Keratinocyte (primary cell): Measurements from ENCODE around the gene FBXW7. TPM values are rescaled to one million over a fixed set of nuclear protein-coding genes. Genes with fewer than 3 reads are reported as not detected.

Experiments
- DNase-seq: peaks from one replicate; pipeline ENCODE4 v3.0.0-alpha.2; 2011; ENCODE audit warnings: low read depth, missing footprints, low spot score
- FAIRE-seq: peaks from 2 replicates; lab custom pipeline; 2011; peaks lifted over from hg19 to GRCh38; lab: Jason Lieb, UNC
- H2AFZ ChIP-seq: 2 replicates; pipeline ENCODE4 v1.6.0; 2012; ENCODE audit warnings: low read length, control low read depth, inconsistent platforms; ENCODE audit not compliant: control insufficient read depth
- H3K27ac ChIP-seq: 2 replicates; pipeline ENCODE4 v1.5.1; 2011; ENCODE audit warnings: low read length; ENCODE audit not compliant: control insufficient read depth, insufficient read depth
- H3K27me3 ChIP-seq: 3 replicates; pipeline ENCODE4 v1.6.0; 2011; ENCODE audit warnings: low read length; ENCODE audit not compliant: control insufficient read depth, insufficient read depth; ENCODE audit errors: extremely low read depth
- H3K36me3 ChIP-seq, 2 experiments: 2 replicates in 1 of 2; 3 replicates in 1 of 2; pipeline ENCODE4 v1.5.1; 2011; ENCODE audit warnings: low read length in 2 of 2, mild to moderate bottlenecking in 1 of 2; ENCODE audit not compliant: control insufficient read depth in 2 of 2, insufficient read depth in 2 of 2; ENCODE audit errors: extremely low read depth in 1 of 2
- H3K4me1 ChIP-seq: 3 replicates; pipeline ENCODE4 v1.5.1; 2011; ENCODE audit warnings: low read length; ENCODE audit not compliant: control insufficient read depth, insufficient read depth; ENCODE audit errors: extremely low read depth
- H3K4me2 ChIP-seq: 3 replicates; pipeline ENCODE4 v1.6.0; 2011; ENCODE audit warnings: low read depth, low read length; ENCODE audit not compliant: control insufficient read depth, insufficient read depth; ENCODE audit errors: extremely low read depth
- H3K4me3 ChIP-seq, 3 experiments: fragments of 200-600 bp in 1 of 3; sonication (generic) in 1 of 3; 2 replicates in 2 of 3; 3 replicates in 1 of 3; pipeline ENCODE4 v1.5.1; 2011 to 2016; ENCODE audit warnings: low read length in 3 of 3, mild to moderate bottlenecking in 3 of 3, control low read depth in 2 of 3, inconsistent platforms in 1 of 3, low read depth in 1 of 3, mixed read lengths in 1 of 3, mixed run types in 1 of 3, moderate library complexity in 1 of 3; ENCODE audit not compliant: control insufficient read depth in 2 of 3, insufficient read depth in 2 of 3; ENCODE audit errors: extremely low read depth in 1 of 3
- H3K79me2 ChIP-seq: 2 replicates; pipeline ENCODE4 v1.6.0; 2012; ENCODE audit warnings: low read length; ENCODE audit not compliant: control insufficient read depth, insufficient read depth
- H3K9ac ChIP-seq: 3 replicates; pipeline ENCODE4 v1.6.0; 2011; ENCODE audit warnings: low read length; ENCODE audit not compliant: control insufficient read depth, insufficient read depth; ENCODE audit errors: extremely low read depth
- H3K9me1 ChIP-seq: 3 replicates; pipeline ENCODE4 v1.6.0; 2011; ENCODE audit warnings: low read length; ENCODE audit not compliant: control insufficient read depth, insufficient read depth; ENCODE audit errors: extremely low read depth
- H3K9me3 ChIP-seq: 2 replicates; pipeline ENCODE4 v1.5.1; 2012; ENCODE audit warnings: low read depth, low read length; ENCODE audit not compliant: control insufficient read depth
- H4K20me1 ChIP-seq: 3 replicates; pipeline ENCODE4 v1.6.0; 2011; ENCODE audit warnings: low read length; ENCODE audit not compliant: control insufficient read depth, insufficient read depth; ENCODE audit errors: extremely low read depth
- EZH2 ChIP-seq: IDR thresholded peaks from one replicate; pipeline ENCODE4 v1.6.1; 2012; ENCODE audit warnings: inconsistent platforms, mild to moderate bottlenecking, low read length, moderate library complexity
- dilution Hi-C: fragments of 300-500 bp; cut with MboI; formaldehyde crosslinking; loops from one replicate; pipeline ENCODE4 v1.7.0; 2020; ENCODE audit warnings: low sequenced_read_pairs; ENCODE audit not compliant: extremely low pct_ligation_motif_present
- polyA plus RNA-seq, 5 experiments: library from polyadenylated mRNA; depleted of rRNA in 3 of 5; stranded (reverse) in 3 of 5; stranded (forward) in 1 of 5; unstranded in 1 of 5; fragments of >200 nt; gene quantifications; 1 replicate in 1 of 5; 2 replicates in 3 of 5; 3 replicates in 1 of 5; pipeline versions ENCODE4 v1.2.1 to v1.2.3, GENCODE V29; 2011 to 2012; ENCODE audit warnings: missing spikeins in 2 of 5, low read depth in 1 of 5, low replicate concordance in 1 of 5
- TF ChIP-seq, protein P1 (sequence below), 3 experiments: IDR thresholded peaks in 1 of 3; conservative IDR thresholded peaks in 1 of 3; optimal IDR thresholded peaks in 1 of 3; 2 replicates in 2 of 3; 3 replicates in 1 of 3; pipeline versions ENCODE3 to v1.5.1; 2011; ENCODE audit warnings: low read length in 3 of 3, mild to moderate bottlenecking in 3 of 3, moderate library complexity in 2 of 3, control low read depth in 1 of 3, inconsistent platforms in 1 of 3; ENCODE audit not compliant: insufficient read depth in 2 of 3; ENCODE audit errors: extremely low read depth in 1 of 3

The FBXW7 gene
- polyA plus RNA-seq, 1 donor (not counting 4 experiments of a cell fraction or from before 2014, with no cell fraction given): 39.6 TPM

- Histone ChIP-seq H3K27me3 (no peaks in the 10 kb centered on the region), H3K9me3 (no peaks in the 10 kb centered on the region), H3K36me3 (no peaks in the 10 kb centered on the region), H3K79me2 (peaks cover 42% of the 10 kb centered on the region), H3K4me3 (no peak overlapping the region), H3K4me1 (peaks cover 6% of the 10 kb centered on the region), H3K9me1 (no peaks in the 10 kb centered on the region), H3K27ac (no peak overlapping the region), H3K9ac (no peak overlapping the region), H2AFZ (no peak overlapping the region), H3K4me2 (no peak overlapping the region), H4K20me1 (no peaks in the 10 kb centered on the region)
- FAIRE-seq (peak; percentile 9), DNase-seq (no peak)
- no peak for TF ChIP-seq EZH2
- TF ChIP-seq, protein P1, sequence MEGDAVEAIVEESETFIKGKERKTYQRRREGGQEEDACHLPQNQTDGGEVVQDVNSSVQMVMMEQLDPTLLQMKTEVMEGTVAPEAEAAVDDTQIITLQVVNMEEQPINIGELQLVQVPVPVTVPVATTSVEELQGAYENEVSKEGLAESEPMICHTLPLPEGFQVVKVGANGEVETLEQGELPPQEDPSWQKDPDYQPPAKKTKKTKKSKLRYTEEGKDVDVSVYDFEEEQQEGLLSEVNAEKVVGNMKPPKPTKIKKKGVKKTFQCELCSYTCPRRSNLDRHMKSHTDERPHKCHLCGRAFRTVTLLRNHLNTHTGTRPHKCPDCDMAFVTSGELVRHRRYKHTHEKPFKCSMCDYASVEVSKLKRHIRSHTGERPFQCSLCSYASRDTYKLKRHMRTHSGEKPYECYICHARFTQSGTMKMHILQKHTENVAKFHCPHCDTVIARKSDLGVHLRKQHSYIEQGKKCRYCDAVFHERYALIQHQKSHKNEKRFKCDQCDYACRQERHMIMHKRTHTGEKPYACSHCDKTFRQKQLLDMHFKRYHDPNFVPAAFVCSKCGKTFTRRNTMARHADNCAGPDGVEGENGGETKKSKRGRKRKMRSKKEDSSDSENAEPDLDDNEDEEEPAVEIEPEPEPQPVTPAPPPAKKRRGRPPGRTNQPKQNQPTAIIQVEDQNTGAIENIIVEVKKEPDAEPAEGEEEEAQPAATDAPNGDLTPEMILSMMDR (optimal IDR thresholded peaks at IDR 0.05 in 1 of 3, IDR thresholded peaks at IDR 0.05 in 1 of 3, conservative IDR thresholded peaks at IDR 0.05 in 1 of 3; ENCODE audit: extremely low read depth in 1 of 3, insufficient read depth in 2 of 3, low read length in 3 of 3): no peak
- dilution Hi-C loops: no loop called here
Measured at GRCh38 chr4:152478461-152479237, 57.2 kb downstream of the FBXW7 start.

- Histone ChIP-seq H3K79me2 (peaks cover 51% of the 10 kb centered on the region), H3K9me1 (no peaks in the 10 kb centered on the region), H2AFZ (no peak overlapping the region), H3K27me3 (no peaks in the 10 kb centered on the region), H3K4me2 (no peak overlapping the region), H3K27ac (no peak overlapping the region), H3K9ac (no peak overlapping the region), H3K4me3 (no peak overlapping the region), H4K20me1 (no peaks in the 10 kb centered on the region), H3K9me3 (no peaks in the 10 kb centered on the region), H3K4me1 (peaks cover 6% of the 10 kb centered on the region), H3K36me3 (no peaks in the 10 kb centered on the region)
- dilution Hi-C loops: no loop called here
- no peak for FAIRE-seq
- no peak for TF ChIP-seq EZH2
- TF ChIP-seq, protein P1 (optimal IDR thresholded peaks at IDR 0.05 in 1 of 3, IDR thresholded peaks at IDR 0.05 in 1 of 3, conservative IDR thresholded peaks at IDR 0.05 in 1 of 3; ENCODE audit: extremely low read depth in 1 of 3, insufficient read depth in 2 of 3, low read length in 3 of 3): no peak
- no peak for DNase-seq
Measured at GRCh38 chr4:152476796-152477195, 59.1 kb downstream of the FBXW7 start.
